ENCODE data around the gene ALDH2. TPM values are rescaled to one million over a fixed set of nuclear protein-coding genes. Genes with fewer than 3 reads are reported as not detected.
"Not testable (repeated sequence)": the region's sequence is repeated elsewhere in the genome, so short reads cannot be mapped to it uniquely, and the experiment has no call there.

Gene ALDH2
- total RNA-seq, 4 donors from 2014 or later: 13.1 to 102 (median 73.5) TPM

GRCh38 chr12:111732786-111733185 is 33.9 kb upstream of the ALDH2 start:
- no peak overlapping the region for H3K4me3 ChIP-seq
- H3K4me1 ChIP-seq: no peaks in the 10 kb centered on the region
- no peaks in the 10 kb centered on the region for H3K27me3 ChIP-seq
- no peak for TF ChIP-seq CTCF (IDR thresholded peaks at IDR 0.05)
- TF ChIP-seq POLR2A (IDR thresholded peaks at IDR 0.05): no peak
- no peaks in the 10 kb centered on the region for H3K36me3 ChIP-seq
- no peak for DNase-seq
- no peaks in the 10 kb centered on the region for H3K9me3 ChIP-seq
- intact Hi-C loops (cut with DNase I; ENCODE audit: low total_unique reads): no loop called here
- H3K27ac ChIP-seq: no peak overlapping the region

GRCh38 chr12:111733340-111733915 is 33.3 kb upstream of the ALDH2 start:
- H3K36me3 ChIP-seq: no peaks in the 10 kb centered on the region
- no peak overlapping the region for H3K4me3 ChIP-seq
- no peak for DNase-seq
- H3K4me1 ChIP-seq: no peaks in the 10 kb centered on the region
- intact Hi-C loops (cut with DNase I; ENCODE audit: low total_unique reads): no loop called here
- H3K27ac ChIP-seq: no peak overlapping the region
- no peak for TF ChIP-seq POLR2A (IDR thresholded peaks at IDR 0.05)
- no peak for TF ChIP-seq CTCF (IDR thresholded peaks at IDR 0.05)
- no peaks in the 10 kb centered on the region for H3K27me3 ChIP-seq
- no peaks in the 10 kb centered on the region for H3K9me3 ChIP-seq

- DNase-seq; H3K4me3 ChIP-seq; intact Hi-C loops (cut with DNase I; ENCODE audit: low total_unique reads); H3K27ac ChIP-seq; H3K36me3 ChIP-seq; H3K4me1 ChIP-seq; H3K27me3 ChIP-seq; H3K9me3 ChIP-seq: not testable (repeated sequence)
Observed at GRCh38 chr12:111739524-111739923, 27.2 kb upstream of the ALDH2 start.

GRCh38 chr12:111741235-111741812 is 25.4 kb upstream of the ALDH2 start:
- Histone ChIP-seq H3K4me3 (no peak overlapping the region), H3K27ac (peak overlapping the region in 1 of 2 donors; percentile 52), H3K4me1 (no peaks in the 10 kb centered on the region), H3K36me3 (no peaks in the 10 kb centered on the region), H3K27me3 (no peaks in the 10 kb centered on the region), H3K9me3 (no peaks in the 10 kb centered on the region)
- intact Hi-C loops (cut with DNase I; ENCODE audit: low total_unique reads): no loop called here
- DNase-seq: no peak
- TF ChIP-seq CTCF (IDR thresholded peaks at IDR 0.05) (no peak), POLR2A (IDR thresholded peaks at IDR 0.05) (no peak)

- no peak for DNase-seq
- no peaks in the 10 kb centered on the region for H3K9me3 ChIP-seq
- no peak overlapping the region for H3K27ac ChIP-seq
- H3K4me3 ChIP-seq: no peak overlapping the region
- intact Hi-C loops (cut with DNase I; ENCODE audit: low total_unique reads): no loop called here
- H3K36me3 ChIP-seq: no peaks in the 10 kb centered on the region
- H3K4me1 ChIP-seq: no peaks in the 10 kb centered on the region
- TF ChIP-seq CTCF (IDR thresholded peaks at IDR 0.05): no peak
- TF ChIP-seq POLR2A (IDR thresholded peaks at IDR 0.05): no peak
- no peaks in the 10 kb centered on the region for H3K27me3 ChIP-seq
Observed at GRCh38 chr12:111745211-111745610, 21.5 kb upstream of the ALDH2 start.

Data from uterus (tissue), 4 donors.